GM19025 (cell line): ENCODE measurements around the gene GPX3.

Source experiments
- ATAC-seq: cut with Tn5 transposase; IDR thresholded peaks from one replicate; pipeline ENCODE4 v1.9.1; 2021; ENCODE audit warnings: mild to moderate bottlenecking, low read depth, moderate library complexity; ENCODE audit not compliant: unreplicated experiment

Gene GPX3

DNA sequence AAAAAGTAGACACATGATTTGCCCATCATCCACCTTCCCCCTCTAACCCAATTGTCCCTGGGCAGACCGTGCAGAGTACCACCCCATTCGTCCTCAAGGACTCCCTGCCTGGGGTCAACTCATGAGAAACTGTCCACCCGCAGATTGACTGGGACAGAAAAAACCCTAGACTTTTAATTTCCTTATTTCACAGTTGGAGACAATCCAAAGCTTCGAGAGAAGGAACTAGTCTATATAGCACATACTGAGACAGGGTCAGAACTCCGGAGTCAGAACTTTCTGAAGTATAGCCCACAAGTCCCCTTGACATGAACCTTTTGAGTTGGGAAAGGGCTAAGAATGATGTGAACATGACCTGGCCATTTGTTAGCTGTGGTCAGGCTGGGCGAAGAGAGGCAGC is 7.5 kb upstream of the GPX3 start:
- ATAC-seq, result no peak

DNA sequence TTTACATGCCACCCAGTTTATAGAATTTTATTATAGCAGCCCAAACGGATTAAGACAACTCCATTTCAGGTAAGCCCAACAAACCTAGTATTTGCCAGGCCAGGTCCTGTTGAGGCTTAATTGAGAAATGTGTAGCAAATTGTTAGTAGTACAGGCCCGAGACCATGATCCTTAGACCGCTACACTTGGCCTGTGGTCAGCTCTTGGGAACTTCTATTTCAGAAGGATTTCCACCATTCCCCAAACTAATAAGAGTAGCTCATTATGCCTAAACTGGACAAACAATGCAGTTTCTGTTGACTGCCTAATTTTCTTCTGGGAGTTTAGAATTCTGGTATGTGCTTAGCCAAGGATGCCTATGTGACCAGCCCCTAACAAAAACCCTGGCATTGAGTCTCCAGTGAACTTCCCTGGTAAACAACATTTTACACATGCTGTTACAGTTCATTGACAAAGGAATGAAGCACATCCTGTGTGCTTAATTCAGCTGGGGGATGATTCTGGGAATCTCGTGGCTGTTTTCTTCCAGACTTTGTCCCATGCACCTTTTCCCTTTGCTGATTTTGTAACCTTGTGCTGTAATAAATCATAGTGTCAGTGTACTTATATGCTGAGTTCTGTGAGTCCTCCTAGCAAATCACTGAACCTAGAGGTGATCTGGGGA is 5.6 kb upstream of the GPX3 start:
- ATAC-seq, result no peak

DNA sequence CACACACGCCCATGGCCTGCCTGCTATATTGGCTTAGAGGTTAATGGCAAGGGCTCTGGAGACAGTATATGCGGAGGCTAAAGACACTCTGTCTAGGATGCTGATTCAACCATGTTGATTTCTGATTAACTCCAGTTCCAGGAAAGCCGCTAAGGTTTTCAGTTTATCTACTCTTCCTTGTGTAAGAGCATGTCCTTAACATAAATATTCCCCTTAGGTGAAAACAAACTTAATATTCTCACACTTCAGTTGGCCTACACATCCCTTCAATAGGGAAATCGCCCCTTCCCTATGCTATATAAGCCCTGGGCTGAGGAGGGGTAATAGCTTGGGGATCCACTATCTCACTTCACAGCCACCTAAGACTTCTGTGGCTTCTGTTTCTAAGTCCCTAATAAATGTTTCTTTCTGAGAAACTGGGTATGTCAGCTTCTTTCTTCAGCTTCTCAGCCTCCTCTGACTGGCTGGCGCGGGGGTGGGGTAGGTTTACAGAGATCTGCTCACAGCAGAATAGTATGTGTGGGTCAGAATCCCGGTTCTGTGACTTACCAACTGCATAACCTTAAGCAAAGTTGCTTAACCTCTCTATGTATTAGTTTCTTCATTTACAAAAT is 4.3 kb upstream of the GPX3 start:
- no peak for ATAC-seq

DNA sequence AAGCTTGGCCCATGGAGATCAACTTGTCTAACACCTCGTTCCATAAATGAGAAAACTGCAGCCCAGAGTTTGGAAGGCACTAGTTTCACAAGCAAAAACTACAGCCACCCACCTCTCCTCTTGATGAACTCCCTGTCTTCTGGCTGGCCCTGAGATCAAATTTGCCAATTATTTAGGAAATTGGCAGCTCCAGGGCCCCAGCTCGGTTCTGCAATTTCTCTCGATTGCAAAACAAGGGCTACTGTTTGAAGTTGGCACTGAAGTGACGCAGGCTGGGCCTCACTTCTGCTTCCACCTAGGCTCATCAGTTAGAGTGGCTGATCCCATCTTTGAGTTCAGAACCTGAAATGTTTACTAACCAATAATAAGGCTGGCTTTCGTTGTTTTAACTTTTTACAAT is 3.7 kb upstream of the GPX3 start:
- ATAC-seq, result no peak

DNA sequence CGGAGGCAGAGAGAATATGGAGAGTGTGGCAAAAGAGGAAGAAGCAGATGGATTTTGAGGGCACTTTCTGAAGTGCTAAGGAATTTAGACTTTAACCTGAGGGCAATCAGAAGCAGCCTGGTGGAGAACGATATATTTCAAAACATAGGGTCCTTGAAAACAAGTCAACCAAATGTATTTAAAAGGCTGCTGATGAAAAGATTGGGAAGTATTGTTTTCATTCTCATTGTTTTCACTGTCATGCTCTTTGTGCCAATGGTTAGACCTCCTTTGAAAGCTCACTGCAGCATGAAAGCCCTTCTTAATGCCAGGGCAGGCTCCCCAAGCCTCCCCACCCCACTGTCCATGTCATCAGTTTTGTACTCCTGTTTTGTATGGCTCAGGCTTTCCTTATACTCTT is 2.5 kb upstream of the GPX3 start:
- ATAC-seq, result no peak

DNA sequence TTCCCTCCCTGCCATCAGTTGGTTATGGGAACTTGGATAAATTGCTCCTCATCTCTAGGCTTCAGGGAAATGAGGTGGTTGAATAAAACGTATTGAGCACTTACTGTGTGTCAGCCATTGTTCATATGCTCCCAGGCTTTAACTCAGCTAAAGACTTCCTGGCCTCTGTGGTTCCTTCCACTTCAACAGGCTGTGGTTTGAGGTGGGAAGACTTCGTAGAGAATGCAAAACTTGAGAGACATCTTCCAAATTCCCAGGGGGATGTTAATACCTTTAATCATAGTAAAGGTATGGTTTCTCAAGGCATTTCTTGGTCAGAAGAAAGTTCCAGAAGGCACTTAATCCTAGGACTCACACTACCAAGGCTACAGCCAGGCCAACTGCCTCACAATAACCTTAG is 1.5 kb upstream of the GPX3 start:
- no peak for ATAC-seq

DNA sequence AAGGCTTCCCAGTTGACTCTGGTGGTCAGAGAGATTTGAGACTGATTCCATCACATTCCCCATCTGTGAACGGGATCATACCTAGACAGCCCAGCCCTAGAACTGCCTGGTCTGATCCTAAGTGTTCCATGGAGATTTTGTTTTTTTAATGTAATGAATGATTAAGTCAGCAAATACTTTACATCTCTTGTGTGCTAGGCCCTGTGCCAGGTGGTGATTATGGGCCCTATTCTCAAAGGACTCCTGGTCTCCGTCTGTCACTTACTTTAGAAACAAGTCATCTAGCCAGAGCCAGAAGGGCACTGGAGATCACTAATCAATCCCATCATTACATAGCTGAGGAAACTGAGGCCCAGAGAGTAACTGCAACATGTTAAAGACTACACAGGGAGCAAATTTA is 1.1 kb upstream of the GPX3 start:
- no peak for ATAC-seq

DNA sequence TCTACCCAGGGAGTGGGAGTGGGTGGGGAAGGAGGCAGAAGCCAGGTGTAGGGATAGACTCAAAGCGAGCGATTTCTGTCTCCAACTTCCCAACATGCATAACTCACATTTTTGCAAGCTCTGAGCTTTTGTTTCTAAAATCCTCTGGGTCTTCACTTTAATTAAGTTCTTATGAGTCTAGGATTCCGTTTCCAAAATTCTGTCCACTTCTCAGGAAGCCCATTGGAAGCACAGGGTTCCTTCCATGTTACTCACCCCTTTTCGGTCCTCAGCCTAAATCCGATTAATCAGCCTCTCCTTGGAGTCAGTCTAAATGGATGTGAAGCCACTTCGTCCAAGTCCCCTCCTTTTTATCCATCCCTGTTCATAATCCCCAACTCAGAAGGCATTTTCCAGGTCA is 1.4 kb downstream of the GPX3 start:
- no peak for ATAC-seq

DNA sequence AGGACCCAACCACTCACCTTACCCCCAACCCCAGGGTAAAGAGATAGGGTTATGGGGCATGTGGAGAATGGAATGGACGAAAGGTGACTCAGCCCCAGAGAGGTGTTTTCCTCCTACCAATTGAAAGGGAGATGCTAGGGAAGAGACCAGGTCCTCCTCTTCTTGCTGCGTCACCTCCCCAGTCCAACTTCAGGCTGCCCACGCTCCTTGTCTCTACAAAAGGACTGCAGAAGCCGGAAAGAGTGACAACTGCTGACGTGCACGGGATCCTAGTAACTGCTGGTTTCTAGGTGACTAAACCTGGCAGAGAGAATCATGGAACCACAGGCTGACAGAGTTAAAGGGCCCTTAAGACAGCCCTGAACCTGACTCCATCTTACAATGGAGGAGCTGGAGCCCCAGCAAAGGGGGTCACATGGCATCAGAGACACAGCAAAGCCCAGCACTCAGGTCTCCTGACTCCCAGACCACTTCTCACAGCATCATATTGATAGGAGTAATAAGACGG is 2.2 kb downstream of the GPX3 start:
- no peak for ATAC-seq

DNA sequence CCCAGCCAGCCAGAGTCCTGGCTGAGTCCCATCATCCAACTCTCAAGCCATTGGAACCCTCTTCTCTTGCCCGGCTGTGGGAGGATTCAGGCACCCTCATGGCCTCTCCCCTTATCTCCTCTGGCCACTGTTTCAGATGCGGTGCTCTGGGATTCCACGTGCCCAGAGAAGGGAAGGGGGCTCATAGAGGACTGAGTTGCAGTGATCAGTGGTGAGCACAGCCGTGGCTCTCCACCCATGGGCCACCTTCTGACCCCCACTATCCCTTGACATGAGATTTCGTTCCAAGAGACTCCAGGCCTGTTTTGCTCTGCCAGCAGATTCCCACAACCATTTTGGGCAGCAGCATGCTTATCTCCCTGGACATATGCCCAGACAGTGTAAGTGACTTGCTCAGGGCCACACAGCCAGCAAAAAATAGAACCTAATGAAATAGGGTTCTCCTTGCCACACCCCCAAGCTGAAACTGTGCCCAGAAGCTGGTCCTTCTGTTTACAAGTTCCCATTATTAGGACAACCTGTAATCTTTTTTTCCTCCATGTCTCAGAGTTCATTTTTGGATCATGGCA is 2.7 kb downstream of the GPX3 start:
- no peak for ATAC-seq

DNA sequence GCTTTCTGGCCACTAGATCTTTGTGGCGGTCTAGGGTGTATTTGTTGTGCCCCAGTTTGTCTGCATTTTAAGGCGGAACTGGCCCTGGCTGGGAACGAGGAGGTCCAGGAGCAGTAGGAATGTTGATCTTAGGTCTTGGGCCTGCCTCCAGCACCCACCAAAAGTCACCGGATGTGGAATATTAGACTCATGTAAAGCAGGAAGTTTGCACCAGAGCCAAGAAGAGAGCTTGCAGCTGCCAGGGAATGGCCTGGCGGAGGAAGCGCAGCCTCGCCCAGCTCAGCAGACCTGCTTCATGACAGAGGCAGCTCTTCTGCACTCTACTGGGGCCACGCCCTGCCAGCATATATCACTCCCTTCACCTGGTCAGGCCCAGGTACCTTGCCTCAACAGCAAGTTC is 3.3 kb downstream of the GPX3 start:
- no peak for ATAC-seq

DNA sequence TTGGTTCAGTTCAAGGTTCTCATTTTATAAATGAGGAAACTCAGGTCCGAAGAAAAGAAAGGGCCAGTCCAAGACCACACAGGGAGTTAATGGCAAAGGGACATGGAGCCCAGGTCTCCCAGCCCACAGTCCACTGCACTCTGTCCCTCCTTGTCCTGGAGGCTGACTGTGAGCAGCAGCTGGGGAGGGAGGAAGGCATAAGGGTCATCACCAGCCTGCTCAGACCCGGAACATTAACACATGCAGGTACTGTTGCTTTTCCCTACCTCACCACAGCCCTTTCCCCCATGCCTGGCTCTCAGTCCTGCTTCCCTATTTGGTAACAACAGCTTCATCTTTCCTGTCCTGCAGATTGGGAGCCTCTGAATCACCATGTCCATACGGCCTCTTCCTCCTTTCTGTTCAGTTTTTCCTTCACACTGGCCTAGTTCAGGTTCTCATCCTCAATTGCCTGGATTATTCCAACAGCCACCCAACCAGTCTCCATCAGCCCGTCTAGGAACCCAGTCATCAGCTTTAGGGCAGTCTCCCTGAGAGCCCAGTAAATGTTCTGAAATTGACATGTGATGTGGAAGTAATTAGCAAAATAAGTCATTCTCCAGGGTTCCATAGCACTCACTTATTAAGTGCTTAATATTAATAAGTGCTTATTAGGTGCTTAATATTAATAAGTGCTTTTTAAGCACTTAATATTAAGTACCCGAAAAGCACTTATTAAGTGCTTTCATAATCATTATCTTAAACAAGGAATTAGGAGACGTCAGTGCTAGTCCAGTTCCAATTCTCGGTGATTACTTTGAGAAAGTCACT is 4.3 kb downstream of the GPX3 start:
- ATAC-seq, result no peak

DNA sequence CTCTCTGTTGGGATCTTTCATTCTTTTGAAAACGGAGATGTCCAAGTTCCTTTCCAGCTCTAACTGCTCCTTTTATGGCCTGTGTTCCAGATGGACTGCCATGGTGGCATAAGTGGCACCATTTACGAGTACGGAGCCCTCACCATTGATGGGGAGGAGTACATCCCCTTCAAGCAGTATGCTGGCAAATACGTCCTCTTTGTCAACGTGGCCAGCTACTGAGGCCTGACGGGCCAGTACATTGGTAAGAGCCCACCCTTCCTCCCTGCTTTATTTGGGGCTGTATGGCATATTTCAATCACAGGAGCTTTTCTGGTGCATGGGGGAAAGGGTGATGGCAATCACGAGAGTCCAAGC is 4.8 kb downstream of the GPX3 start:
- ATAC-seq, result no peak

DNA sequence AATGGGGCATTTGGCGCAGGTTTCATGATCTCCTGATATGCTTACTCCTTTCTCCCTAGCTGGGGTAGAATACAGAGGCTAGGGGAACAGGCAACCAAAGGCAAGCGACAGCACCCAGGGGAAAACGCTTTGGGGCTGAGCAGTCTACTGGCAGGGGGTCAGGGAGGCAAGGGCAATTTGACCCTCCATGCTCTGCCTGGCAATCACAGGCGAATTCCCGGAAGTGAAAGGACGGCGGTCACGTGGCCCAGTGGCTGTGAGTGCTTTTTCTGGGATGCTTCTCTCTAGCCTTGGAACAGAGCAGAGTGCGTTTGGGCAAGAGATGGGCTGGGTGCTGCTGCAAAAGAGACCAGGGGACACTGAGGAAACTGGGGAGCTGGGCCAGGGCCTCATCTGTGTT is 5.7 kb downstream of the GPX3 start:
- no peak for ATAC-seq

DNA sequence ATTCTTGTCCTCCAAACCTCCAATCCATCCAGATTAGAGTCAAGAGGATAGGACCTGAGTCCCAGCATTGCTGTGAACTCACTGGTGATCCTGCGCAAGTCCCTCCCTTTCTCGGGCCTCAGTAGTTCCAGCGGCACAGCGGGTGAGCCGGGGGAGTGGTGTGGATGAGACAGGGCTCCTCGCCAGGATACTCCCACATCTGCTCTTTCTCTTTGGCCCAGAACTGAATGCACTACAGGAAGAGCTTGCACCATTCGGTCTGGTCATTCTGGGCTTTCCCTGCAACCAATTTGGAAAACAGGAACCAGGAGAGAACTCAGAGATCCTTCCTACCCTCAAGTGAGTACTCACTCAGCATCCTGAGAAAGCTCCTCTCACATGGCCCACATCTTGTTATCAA is 6.3 kb downstream of the GPX3 start:
- ATAC-seq, result no peak

DNA sequence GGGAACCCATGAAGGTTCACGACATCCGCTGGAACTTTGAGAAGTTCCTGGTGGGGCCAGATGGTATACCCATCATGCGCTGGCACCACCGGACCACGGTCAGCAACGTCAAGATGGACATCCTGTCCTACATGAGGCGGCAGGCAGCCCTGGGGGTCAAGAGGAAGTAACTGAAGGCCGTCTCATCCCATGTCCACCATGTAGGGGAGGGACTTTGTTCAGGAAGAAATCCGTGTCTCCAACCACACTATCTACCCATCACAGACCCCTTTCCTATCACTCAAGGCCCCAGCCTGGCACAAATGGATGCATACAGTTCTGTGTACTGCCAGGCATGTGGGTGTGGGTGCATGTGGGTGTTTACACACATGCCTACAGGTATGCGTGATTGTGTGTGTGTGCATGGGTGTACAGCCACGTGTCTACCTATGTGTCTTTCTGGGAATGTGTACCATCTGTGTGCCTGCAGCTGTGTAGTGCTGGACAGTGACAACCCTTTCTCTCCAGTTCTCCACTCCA is 7.6 kb downstream of the GPX3 start:
- no peak for ATAC-seq

DNA sequence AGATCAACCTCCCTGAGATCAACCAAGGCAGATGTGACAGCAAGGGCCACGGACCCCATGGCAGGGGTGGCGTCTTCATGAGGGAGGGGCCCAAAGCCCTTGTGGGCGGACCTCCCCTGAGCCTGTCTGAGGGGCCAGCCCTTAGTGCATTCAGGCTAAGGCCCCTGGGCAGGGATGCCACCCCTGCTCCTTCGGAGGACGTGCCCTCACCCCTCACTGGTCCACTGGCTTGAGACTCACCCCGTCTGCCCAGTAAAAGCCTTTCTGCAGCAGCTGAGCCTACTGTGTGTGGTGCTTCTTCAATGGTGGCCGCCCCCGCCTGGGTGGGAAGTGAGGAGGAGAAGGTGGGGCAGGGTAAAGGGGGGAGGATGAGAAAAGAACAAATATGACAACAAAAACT is 8.3 kb downstream of the GPX3 start:
- ATAC-seq, result no peak

DNA sequence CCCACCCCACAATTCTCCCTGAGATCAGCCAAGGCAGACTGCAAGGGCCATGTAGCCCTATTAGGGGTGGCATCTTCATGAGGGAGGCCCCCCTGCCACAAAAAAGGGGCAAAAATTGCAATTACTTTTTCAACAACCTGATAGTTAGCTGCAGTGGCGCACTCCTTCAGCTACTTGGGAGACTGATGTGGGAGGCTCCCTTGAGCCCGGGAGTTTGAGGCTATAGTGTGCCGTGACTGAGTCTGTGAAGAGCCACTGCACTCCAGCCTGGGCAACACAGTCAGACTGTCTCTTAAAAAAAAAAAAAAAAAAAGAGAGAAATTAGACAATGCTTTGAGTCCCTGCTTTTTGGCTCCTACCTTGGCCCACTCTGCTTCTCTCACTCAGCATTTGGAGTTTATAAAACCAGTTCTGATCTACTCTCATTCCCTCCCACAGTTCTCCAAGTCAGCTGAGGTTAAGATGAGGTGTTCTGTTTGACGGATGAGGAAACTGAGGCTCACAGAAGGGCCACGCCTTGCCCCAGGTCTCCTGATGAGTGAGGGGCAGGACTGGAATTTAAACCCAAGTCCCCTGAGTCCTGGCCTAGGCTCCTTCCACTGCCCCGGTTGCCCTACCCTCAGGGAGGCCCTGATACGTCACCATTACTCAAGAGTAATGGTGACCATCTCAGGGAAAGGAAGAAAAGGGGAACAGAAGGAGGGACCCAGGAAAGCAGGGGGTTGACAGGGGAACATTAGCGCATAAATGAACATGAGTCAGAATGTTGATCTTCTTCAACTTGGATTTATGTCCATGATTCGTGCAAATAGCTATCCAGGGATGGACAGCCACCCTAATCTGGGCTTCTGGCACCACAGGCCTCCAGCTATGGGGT is 9.0 kb downstream of the GPX3 start:
- no peak for ATAC-seq

DNA sequence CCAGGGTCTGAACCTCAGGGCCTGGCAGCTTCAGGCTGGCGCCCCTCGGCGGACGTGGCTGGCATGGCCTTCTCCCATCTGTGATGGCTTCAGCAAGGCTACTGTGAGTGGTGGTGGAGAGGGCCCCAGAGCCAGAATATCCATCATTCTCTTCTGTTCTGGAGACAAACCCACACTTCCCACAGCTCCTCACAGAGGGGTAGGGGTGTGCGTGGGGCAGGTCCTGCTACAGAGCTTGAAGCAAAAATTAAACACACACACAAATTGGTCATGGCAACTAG is 9.6 kb downstream of the GPX3 start:
- no peak for ATAC-seq

DNA sequence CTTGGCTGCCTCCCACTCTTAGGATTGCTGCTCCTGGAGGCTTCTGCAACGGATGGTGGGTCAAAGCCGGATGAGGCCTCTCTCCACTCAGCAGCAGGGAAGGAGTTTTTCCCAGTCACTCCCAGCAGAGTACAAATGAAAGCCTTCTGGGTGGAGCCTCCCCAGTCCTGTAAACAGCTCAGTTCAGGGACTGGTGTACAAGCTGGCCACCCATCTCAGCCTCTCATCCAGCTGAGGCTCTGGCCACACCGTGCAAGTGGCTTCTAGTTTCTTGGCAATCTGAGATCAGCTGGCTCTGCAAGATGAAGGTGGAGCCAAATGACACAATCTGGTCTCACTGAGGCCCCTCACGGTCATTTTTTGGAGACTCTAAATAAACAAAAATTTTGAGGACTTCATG is 10.0 kb downstream of the GPX3 start:
- ATAC-seq, result no peak

DNA sequence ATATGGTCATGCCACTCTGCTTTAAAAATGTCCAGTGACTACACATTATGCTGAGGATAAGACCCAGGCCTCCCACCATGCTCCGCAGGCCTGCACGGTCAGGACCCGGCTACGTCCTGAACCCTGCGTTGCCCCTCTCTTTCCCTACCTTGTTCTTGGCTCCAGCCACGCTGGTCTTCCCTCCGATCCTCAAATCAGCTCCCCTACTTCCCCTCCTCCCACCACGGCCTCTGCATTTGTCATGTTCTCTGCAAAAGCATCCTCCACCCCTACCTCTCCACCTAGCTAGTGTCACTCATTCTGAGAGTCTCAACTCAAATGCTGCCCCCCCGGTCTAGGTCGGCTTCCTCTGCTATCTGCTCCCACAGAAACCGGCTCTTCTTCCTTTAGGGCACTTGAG is 11.2 kb downstream of the GPX3 start:
- ATAC-seq, result no peak
